HG02973 (cell line): Measurements from ENCODE around the gene SP110.
"Not testable (repeated sequence)": the region's sequence is repeated elsewhere in the genome, so short reads cannot be mapped to it uniquely, and the experiment has no call there.

Experiments used
- ATAC-seq: cut with Tn5 transposase; IDR thresholded peaks from one replicate; pipeline ENCODE4 v1.9.1; 2021; ENCODE audit warnings: moderate library complexity; ENCODE audit not compliant: unreplicated experiment

The SP110 gene

DNA sequence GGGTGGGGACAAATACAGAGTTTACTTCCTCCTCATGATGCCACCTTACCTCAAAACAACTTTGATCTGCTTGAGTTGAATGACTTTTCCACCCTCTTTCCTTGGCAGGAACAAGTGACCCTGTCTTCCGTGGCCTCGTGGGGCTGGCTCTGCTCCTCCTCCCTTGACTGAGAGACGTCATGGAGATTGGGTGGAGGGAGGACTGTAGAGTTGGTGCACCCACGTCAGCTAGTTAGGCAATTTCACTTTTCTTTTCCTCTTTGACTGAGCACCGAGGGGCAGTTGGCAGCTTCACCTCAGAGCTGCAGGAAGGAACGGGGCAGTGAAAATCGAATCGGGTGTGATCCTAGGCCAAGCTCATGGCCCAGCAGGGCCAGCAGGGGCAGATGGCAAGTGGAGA is 5.7 kb upstream of the SP110 start, which contains the start of gene SP140:
SP140 (plus strand) TSS at position 251 of the 400 bp plus-strand sequence; CDS start at position 360, 109 bp downstream.
- ATAC-seq = peak; percentile 72

DNA sequence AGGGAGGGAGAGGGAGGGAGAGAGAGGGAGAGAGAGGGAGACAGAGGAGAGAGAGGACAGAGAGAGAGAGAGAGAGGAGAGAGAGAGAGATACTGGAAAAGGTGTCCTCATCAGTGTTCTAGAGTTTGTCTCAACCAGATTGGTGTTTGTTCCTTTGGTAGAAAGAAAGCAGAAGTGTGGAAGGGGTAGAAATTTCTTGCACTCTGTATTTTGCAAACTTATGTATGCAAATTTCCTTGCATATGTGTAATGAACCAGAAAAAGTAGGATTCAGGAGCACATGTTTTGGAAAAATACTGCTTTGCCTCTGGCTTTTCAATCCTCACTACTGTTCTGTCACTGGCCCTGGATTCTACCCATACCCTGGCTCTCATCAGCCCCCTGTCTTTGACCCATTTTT is 4.7 kb upstream of the SP110 start:
- no peak for ATAC-seq

GRCh38 chr2:230222829-230223228 is 3.0 kb upstream of the SP110 start:
- ATAC-seq = not testable (repeated sequence)

GRCh38 chr2:230221493-230221892 is 1.7 kb upstream of the SP110 start:
- no peak for ATAC-seq

DNA sequence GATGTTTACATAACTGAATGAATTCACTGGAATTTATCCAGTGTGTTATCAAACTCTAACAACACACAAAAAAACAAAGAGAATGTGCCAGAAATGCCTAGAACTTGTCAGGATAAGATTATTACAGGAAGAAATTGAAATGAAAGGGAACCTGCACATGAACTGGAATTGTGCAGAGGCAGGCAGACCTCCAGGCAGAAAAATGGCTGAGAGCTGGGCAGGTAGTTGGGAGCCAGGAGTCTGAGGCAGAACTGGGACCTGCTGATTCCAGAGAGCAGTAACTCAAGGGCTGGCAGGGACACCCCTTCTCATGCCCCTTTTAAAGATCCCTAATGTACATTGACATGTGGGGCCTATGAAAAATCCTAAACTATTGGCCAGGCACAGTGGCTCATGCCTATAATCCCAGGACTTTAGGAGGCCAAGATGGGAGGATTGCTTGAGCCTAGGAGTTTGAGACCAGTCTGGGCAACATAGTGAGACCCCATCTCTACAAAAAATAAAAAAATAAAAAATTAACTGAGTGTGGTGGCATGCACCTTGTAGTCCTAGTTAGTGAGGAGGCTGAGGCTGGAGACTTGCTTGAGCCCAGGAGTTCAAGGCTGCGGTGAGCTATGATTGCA is 674 bp upstream of the SP110 start:
- no peak for ATAC-seq

- no peak for ATAC-seq
Measured at GRCh38 chr2:230218421-230218820, 1.4 kb downstream of the SP110 start.

DNA sequence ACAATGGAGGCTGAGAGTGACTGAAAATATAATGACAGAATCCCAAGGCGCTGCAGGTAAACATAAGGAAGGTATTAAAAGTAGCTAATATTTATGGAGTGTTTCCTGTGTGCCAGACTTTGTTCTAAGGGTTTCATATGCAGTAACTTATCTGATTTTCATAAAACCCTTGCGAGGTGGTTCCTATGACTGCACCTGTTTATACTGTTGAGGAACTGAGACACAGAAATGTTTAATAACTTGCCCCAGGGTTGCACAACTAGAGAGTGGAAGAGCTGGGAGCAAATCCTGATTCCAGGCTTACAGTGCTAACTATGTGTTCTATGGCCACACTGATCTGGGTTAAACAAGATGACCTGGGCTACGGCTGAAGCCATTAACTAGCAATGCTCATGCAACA is 2.4 kb downstream of the SP110 start:
- ATAC-seq = no peak

- no peak for ATAC-seq
Measured at GRCh38 chr2:230216489-230216888, 3.3 kb downstream of the SP110 start.

DNA sequence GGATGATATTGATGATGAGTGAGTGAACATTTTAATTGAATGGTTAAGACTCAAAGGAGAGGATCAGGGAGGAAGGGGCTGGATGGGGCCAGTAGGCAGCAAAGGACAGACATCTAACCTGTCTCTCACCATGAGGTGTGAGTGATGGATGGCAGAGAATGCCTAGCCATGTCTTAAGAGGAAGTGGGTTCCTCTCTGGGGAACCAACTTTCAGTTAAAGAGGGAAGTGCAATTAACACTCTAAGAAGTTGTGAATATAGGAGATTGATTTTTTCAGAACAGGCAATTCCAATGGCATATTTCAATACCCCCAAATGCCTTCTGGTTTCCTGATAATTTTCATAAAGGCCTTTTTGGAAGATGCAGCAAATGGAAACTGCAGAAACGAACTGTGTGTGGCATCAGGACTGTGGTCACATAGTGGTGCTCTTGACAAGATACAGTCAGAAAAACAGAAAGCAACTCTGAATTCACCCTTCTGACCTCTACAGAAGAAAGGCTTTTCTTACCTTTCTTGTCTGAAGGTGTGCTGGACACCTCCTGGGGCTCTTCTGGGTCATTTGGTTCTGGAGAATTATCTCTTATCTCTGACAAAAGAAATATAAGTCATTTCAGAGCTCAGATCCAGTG is 10.2 kb downstream of the SP110 start:
- ATAC-seq = no peak

GRCh38 chr2:230208576-230208975 is 11.2 kb downstream of the SP110 start:
- ATAC-seq = no peak

GRCh38 chr2:230205721-230206120 is 14.1 kb downstream of the SP110 start:
- no peak for ATAC-seq

- ATAC-seq = no peak
Measured at GRCh38 chr2:230205034-230205433, 14.8 kb downstream of the SP110 start.

DNA sequence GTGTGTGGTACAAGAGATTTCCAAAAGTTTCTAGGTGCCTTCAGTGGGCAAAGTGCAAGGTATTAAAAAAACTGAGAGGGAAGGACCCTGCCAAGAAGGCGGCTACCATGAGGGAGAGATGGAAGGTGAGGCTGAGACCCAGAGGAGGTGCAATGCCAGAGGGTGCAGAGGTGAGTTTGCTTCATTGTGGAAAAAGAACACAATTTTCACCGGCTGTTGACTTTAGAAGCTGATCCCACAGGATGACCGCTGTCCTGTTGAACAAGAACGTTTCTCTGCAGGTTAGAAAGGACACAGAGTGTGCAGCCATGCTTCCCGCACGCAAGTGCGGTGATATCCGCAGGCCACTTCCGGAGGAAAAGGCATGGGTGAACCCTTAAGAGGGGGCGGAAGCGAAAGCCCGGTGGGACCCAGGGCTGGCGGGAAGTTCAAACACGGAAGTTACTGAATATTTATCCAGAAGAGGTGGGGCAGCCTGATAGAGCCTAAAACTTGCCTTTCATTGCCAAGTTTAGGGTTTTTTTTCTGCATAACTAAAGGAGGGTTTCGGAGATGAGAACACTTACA is 16.6 kb downstream of the SP110 start:
- no peak for ATAC-seq

- peak; percentile 52 for ATAC-seq
Measured at GRCh38 chr2:230202430-230203109, 17.2 kb downstream of the SP110 start.

DNA sequence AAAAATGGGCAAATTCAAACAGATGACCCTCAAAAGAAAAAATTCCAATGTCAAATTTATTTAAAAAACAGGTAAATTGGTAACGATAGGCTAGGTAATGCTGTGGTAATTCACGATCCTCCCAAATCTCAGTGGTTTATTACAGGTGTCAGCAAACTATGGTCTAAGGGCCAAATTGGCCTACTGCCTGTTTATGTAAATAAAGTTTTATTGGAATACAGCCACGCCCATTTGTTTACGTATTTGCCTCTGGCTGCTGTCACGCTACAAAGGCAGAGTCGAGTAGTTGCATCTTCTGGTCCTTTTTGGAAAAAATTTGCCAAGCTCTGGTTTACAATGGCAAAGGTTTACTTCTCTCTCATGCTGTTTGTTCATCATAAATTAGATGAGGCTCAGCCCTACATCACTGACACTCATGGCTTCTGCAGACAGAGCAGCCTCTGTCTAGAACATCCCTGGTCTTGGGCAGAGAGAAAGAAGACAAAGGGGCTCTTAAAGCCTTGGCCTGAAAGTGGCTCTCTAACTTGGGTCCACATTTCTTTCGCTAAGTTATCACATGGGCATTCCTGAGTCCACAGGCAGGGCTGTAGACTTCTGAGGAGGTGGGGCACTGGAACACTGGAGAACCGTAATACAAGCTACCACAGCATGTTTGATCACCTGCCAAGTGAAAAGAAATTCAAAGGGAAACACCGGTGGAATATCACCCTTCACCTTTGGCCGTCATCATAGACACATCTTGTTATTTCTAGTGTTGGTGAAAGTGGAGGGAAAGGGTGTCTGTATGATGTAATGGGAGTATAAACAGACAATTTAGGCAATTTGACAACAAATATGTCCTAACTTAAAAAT is 34.8 kb downstream of the SP110 start:
- ATAC-seq = no peak

GRCh38 chr2:230181195-230181594 is 38.6 kb downstream of the SP110 start:
- ATAC-seq = no peak

- ATAC-seq = no peak
Measured at GRCh38 chr2:230179907-230180306, 39.9 kb downstream of the SP110 start.

- ATAC-seq = no peak
Measured at GRCh38 chr2:230178546-230179485, 41.0 kb downstream of the SP110 start.

DNA sequence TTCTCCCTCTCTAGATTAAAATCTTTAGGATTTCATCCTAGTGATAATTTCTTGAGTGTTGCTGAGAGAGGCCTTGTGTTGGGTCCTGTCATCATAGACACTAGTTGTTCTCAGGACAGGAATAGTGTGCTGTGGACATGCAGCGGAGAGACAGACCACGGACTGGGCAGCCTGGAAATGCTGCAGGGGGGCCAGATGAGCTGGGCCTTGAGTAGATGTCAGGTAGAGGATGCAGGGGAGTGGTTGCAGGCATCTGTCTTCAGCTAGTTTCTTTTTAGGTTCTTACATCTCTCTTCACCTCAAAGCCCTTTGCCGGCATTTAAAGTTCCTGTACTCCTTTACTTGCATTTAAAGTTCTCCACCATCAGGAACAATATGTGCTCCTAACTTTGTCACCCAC is 42.8 kb downstream of the SP110 start:
- no peak for ATAC-seq

- ATAC-seq = no peak
Measured at GRCh38 chr2:230174466-230174865, 45.3 kb downstream of the SP110 start.
